Smooth muscle cell (in vitro differentiated cells): ENCODE results near the gene STK11. TPM values are rescaled to one million over a fixed set of nuclear protein-coding genes. Genes with fewer than 3 reads are reported as not detected.
A peak's percentile ranks its signal among the peaks of the same experiment; 100 is the strongest.
"Not testable (repeated sequence)": the region's sequence is repeated elsewhere in the genome, so short reads cannot be mapped to it uniquely, and the experiment has no call there.

Source experiments
- DNase-seq: peaks from one replicate; lab custom pipeline; 2025; ENCODE audit not compliant: unreplicated experiment; lab: John Stamatoyannopoulos, UW
- H2AFZ ChIP-seq: fragments of 200-600 bp; sonication (generic); 2 replicates; pipeline ENCODE4 v1.6.0; 2016; ENCODE audit warnings: antibody characterized with exemption, low read depth, mild to moderate bottlenecking
- H3F3A ChIP-seq: fragments of 200-600 bp; sonication (generic); 2 replicates; pipeline ENCODE4 v1.6.0; 2017; ENCODE audit warnings: antibody characterized with exemption, low read depth
- H3K27ac ChIP-seq: fragments of 200-600 bp; sonication (generic); 2 replicates; pipeline ENCODE4 v1.5.1; 2016; ENCODE audit warnings: low read depth, mild to moderate bottlenecking
- H3K27me3 ChIP-seq: fragments of 200-600 bp; sonication (generic); 2 replicates; pipeline ENCODE4 v1.6.1; 2016; ENCODE audit warnings: low read depth, mild to moderate bottlenecking
- H3K36me3 ChIP-seq: fragments of 200-600 bp; sonication (generic); 2 replicates; pipeline ENCODE4 v1.5.1; 2016; ENCODE audit warnings: low read depth
- H3K4me1 ChIP-seq: fragments of 200-600 bp; sonication (generic); 2 replicates; pipeline ENCODE4 v1.5.1; 2016; ENCODE audit warnings: low read depth
- H3K4me2 ChIP-seq: fragments of 200-600 bp; sonication (generic); 2 replicates; pipeline ENCODE4 v1.6.0; 2016; ENCODE audit warnings: mild to moderate bottlenecking
- H3K4me3 ChIP-seq: fragments of 200-600 bp; sonication (generic); 2 replicates; pipeline ENCODE4 v1.5.1; 2016; ENCODE audit warnings: mild to moderate bottlenecking
- H3K79me2 ChIP-seq: fragments of 200-600 bp; sonication (generic); 2 replicates; pipeline ENCODE4 v1.6.0; 2016; ENCODE audit warnings: low read depth, mild to moderate bottlenecking
- H3K9ac ChIP-seq: fragments of 200-600 bp; sonication (generic); 2 replicates; pipeline ENCODE4 v1.6.0; 2016; ENCODE audit warnings: low read depth
- H3K9me3 ChIP-seq: fragments of 200-600 bp; sonication (generic); replicated peaks from 2 replicates; pipeline ENCODE4 v1.5.1; 2016; ENCODE audit warnings: low read depth
- H4K20me1 ChIP-seq: fragments of 200-600 bp; sonication (generic); 2 replicates; pipeline ENCODE4 v1.6.0; 2016; ENCODE audit warnings: low read depth
- CTCF ChIP-seq: fragments of 200-600 bp; sonication (generic); IDR thresholded peaks from 2 replicates; pipeline ENCODE4 v1.5.1; 2017; ENCODE audit warnings: borderline replicate concordance, mild to moderate bottlenecking, antibody characterized with exemption; ENCODE audit not compliant: insufficient read depth, poor library complexity, severe bottlenecking
- WGBS: methylation state at CpG from one replicate; pipeline ENCODE4 v1.1.7; 2016; ENCODE audit warnings: low lambda C conversion rate; 5-methylcytosine and 5-hydroxymethylcytosine counted together
- polyA plus RNA-seq: library from polyadenylated mRNA; unstranded; fragments of >200 nt; fragmentation: Nextera tagmentation; extraction: Ambion mirVana; gene quantifications from 2 replicates; pipeline ENCODE4 v1.2.1, GENCODE V29; 2016
- total RNA-seq: library from RNA; depleted of rRNA; stranded (reverse); fragments of >200 nt; gene quantifications from 2 replicates; pipeline ENCODE4 v1.2.3, GENCODE V29; 2014

STK11 gene
- total and polyA plus RNA-seq, 2 experiments from 2014 or later, result 23.6 to 62.3 TPM

GRCh38 chr19:1183543-1184172 lies 21.9 kb upstream of the STK11 start:
- no peak for TF ChIP-seq CTCF
- WGBS, result 64% methylated on average over 18 of the region's 19 CpGs
- H3K79me2 ChIP-seq, result no peaks in the 10 kb centered on the region
- H3K4me3 ChIP-seq, result no peak overlapping the region
- H3K27ac ChIP-seq, result peak overlapping the region; percentile 4
- no peaks in the 10 kb centered on the region for H3K27me3 ChIP-seq
- no peaks in the 10 kb centered on the region for H3K9me3 ChIP-seq
- no peaks in the 10 kb centered on the region for H3K36me3 ChIP-seq
- no peaks in the 10 kb centered on the region for H3F3A ChIP-seq
- H3K9ac ChIP-seq, result no peak overlapping the region
- no peaks in the 10 kb centered on the region for H4K20me1 ChIP-seq
- no peaks in the 10 kb centered on the region for H3K4me1 ChIP-seq
- no peak overlapping the region for H3K4me2 ChIP-seq
- DNase-seq, result no peak
- no peak overlapping the region for H2AFZ ChIP-seq

GRCh38 chr19:1189419-1189818 lies 16.2 kb upstream of the STK11 start:
- no peaks in the 10 kb centered on the region for H3K4me1 ChIP-seq
- peaks cover 16% of the 10 kb centered on the region for H3F3A ChIP-seq
- H3K27ac ChIP-seq, result peak overlapping the region; percentile 2
- TF ChIP-seq CTCF, result no peak
- H3K4me3 ChIP-seq, result no peak overlapping the region
- H3K36me3 ChIP-seq, result no peaks in the 10 kb centered on the region
- H3K9ac ChIP-seq, result no peak overlapping the region
- no peaks in the 10 kb centered on the region for H3K27me3 ChIP-seq
- no peaks in the 10 kb centered on the region for H3K79me2 ChIP-seq
- no peak overlapping the region for H3K4me2 ChIP-seq
- no peaks in the 10 kb centered on the region for H4K20me1 ChIP-seq
- 43% methylated on average over 9 of the region's 9 CpGs for WGBS
- H2AFZ ChIP-seq, result no peak overlapping the region
- no peak for DNase-seq
- no peaks in the 10 kb centered on the region for H3K9me3 ChIP-seq

- 92% methylated on average over 10 of the region's 10 CpGs for WGBS
- H3K36me3 ChIP-seq, result no peaks in the 10 kb centered on the region
- no peak overlapping the region for H2AFZ ChIP-seq
- no peak overlapping the region for H3K9ac ChIP-seq
- peaks cover 13% of the 10 kb centered on the region for H3F3A ChIP-seq
- H3K4me2 ChIP-seq, result no peak overlapping the region
- no peak for TF ChIP-seq CTCF
- no peak overlapping the region for H3K4me3 ChIP-seq
- H3K4me1 ChIP-seq, result no peaks in the 10 kb centered on the region
- no peaks in the 10 kb centered on the region for H3K9me3 ChIP-seq
- no peaks in the 10 kb centered on the region for H3K79me2 ChIP-seq
- no peaks in the 10 kb centered on the region for H4K20me1 ChIP-seq
- no peaks in the 10 kb centered on the region for H3K27me3 ChIP-seq
- H3K27ac ChIP-seq, result no peak overlapping the region
- DNase-seq, result no peak
These were observed 6.0 kb upstream of the STK11 start for GRCh38 chr19:1199531-1199930.

- H3K27me3 ChIP-seq, DNase-seq, H3K9me3 ChIP-seq, H4K20me1 ChIP-seq, H2AFZ ChIP-seq, H3K79me2 ChIP-seq, H3K9ac ChIP-seq, H3K27ac ChIP-seq, H3K4me3 ChIP-seq, H3K4me1 ChIP-seq, H3K4me2 ChIP-seq, H3K36me3 ChIP-seq: not testable (repeated sequence)
- peaks cover 13% of the 10 kb centered on the region for H3F3A ChIP-seq
- 73% methylated on average over 4 of the region's 4 CpGs for WGBS
These were observed 5.0 kb upstream of the STK11 start for GRCh38 chr19:1200614-1201013.
